Renal cortex interstitium (tissue), 11 donors: ENCODE data around the gene CNGA2. TPM values are rescaled to one million over a fixed set of nuclear protein-coding genes. Genes with fewer than 3 reads are reported as not detected.
A peak's percentile ranks its signal among the peaks of the same experiment; 100 is the strongest.

Experiments used
- DNase-seq, 11 donors: peaks; one replicate each; pipeline ENCODE4 v3.0.0-alpha.2; 2013; ENCODE audit warnings: low read depth in 9 of 11, low spot score in 4 of 11; ENCODE audit errors: extremely low read depth in 1 of 11
- polyA plus RNA-seq, 3 donors: library from polyadenylated mRNA; unstranded; fragments of 120-200 nt; gene quantifications; one replicate each; pipeline ENCODE4 v1.2.1, GENCODE V29; 2013; ENCODE audit not compliant: insufficient read length in 3 of 3

The CNGA2 gene
- polyA plus RNA-seq, 3 donors = not detected

- no peak for DNase-seq
Measured at GRCh38 chrX:151742311-151742710, 7.8 kb downstream of the CNGA2 start.

- no peak for DNase-seq
Measured at GRCh38 chrX:151743651-151744470, 9.3 kb downstream of the CNGA2 start.

GRCh38 chrX:151745651-151746050, 11.1 kb downstream of the CNGA2 start:
- DNase-seq = no peak

- no peak for DNase-seq
Measured at GRCh38 chrX:151746502-151746901, 12.0 kb downstream of the CNGA2 start.

- DNase-seq = no peak
Measured at GRCh38 chrX:151750511-151750910, 16.0 kb downstream of the CNGA2 start.

GRCh38 chrX:151752847-151753246, 18.3 kb downstream of the CNGA2 start:
- DNase-seq = no peak

- peak in 5 of 11 donors; percentile 12 to 30 (median 24) for DNase-seq
Measured at GRCh38 chrX:151753313-151754046, 18.9 kb downstream of the CNGA2 start.

- DNase-seq = no peak
Measured at GRCh38 chrX:151754047-151754429, 19.5 kb downstream of the CNGA2 start.

GRCh38 chrX:151754641-151755215, 20.2 kb downstream of the CNGA2 start:
- peak in 1 of 11 donors; percentile 3 for DNase-seq

- DNase-seq = no peak
Measured at GRCh38 chrX:151759041-151759708, 24.6 kb downstream of the CNGA2 start.

- DNase-seq = no peak
Measured at GRCh38 chrX:151762802-151763201, 28.3 kb downstream of the CNGA2 start.

- DNase-seq = no peak
Measured at GRCh38 chrX:151763711-151764110, 29.2 kb downstream of the CNGA2 start.

- DNase-seq = no peak
Measured at GRCh38 chrX:151765026-151765425, 30.5 kb downstream of the CNGA2 start.

GRCh38 chrX:151771726-151772125, 37.2 kb downstream of the CNGA2 start:
- DNase-seq = no peak

- DNase-seq = no peak
Measured at GRCh38 chrX:151773434-151773833, 38.9 kb downstream of the CNGA2 start.

GRCh38 chrX:151774421-151774820, 39.9 kb downstream of the CNGA2 start:
- no peak for DNase-seq

GRCh38 chrX:151776181-151776731, 41.7 kb downstream of the CNGA2 start:
- DNase-seq = no peak

GRCh38 chrX:151776936-151777335, 42.4 kb downstream of the CNGA2 start:
- DNase-seq = no peak

- DNase-seq = no peak
Measured at GRCh38 chrX:151779258-151779657, 44.7 kb downstream of the CNGA2 start.
